SK-N-MC (cell line): Measurements from ENCODE around the gene BHMT.

ENCODE experiments used
- DNase-seq: peaks from one replicate; pipeline ENCODE4 v3.0.0-alpha.2; 2011; ENCODE audit warnings: low read depth, low spot score
- H3K27ac ChIP-seq: fragments of 200-600 bp; sonication (generic); 2 replicates; pipeline ENCODE4 v1.5.1; 2016; ENCODE audit warnings: mixed run types
- H3K36me3 ChIP-seq: fragments of 200-600 bp; sonication (generic); 2 replicates; pipeline ENCODE4 v1.6.1; 2017; ENCODE audit warnings: antibody characterized with exemption, low read length, mixed read lengths; ENCODE audit not compliant: insufficient read depth
- H3K4me3 ChIP-seq: fragments of 200-600 bp; sonication (generic); 2 replicates; pipeline ENCODE4 v1.5.1; 2016
- H3K9ac ChIP-seq: fragments of 200-600 bp; sonication (generic); 2 replicates; pipeline ENCODE4 v1.8.0; 2017; ENCODE audit warnings: mixed run types, mixed read lengths; ENCODE audit not compliant: insufficient read length
- H3K9me3 ChIP-seq: fragments of 200-600 bp; sonication (generic); 2 replicates; pipeline ENCODE4 v1.6.1; 2017; ENCODE audit warnings: low read depth, mild to moderate bottlenecking, antibody characterized with exemption, low read length, moderate library complexity, mixed read lengths
- EZH2 ChIP-seq: fragments of 200-600 bp; sonication (generic); IDR thresholded peaks from one replicate; pipeline ENCODE4 v1.6.1; 2017; ENCODE audit warnings: antibody characterized with exemption
- FOXP2 ChIP-seq: optimal IDR thresholded peaks from 2 replicates; pipeline ENCODE3; 2011; ENCODE audit warnings: mild to moderate bottlenecking, moderate library complexity; ENCODE audit not compliant: insufficient read depth; ENCODE audit errors: extremely low read length, control extremely low read depth
- POLR2AphosphoS5 ChIP-seq: IDR thresholded peaks from 2 replicates; pipeline ENCODE4 v1.6.1; 2012; ENCODE audit warnings: mild to moderate bottlenecking, low read depth, low read length, borderline replicate concordance

The BHMT gene

DNA sequence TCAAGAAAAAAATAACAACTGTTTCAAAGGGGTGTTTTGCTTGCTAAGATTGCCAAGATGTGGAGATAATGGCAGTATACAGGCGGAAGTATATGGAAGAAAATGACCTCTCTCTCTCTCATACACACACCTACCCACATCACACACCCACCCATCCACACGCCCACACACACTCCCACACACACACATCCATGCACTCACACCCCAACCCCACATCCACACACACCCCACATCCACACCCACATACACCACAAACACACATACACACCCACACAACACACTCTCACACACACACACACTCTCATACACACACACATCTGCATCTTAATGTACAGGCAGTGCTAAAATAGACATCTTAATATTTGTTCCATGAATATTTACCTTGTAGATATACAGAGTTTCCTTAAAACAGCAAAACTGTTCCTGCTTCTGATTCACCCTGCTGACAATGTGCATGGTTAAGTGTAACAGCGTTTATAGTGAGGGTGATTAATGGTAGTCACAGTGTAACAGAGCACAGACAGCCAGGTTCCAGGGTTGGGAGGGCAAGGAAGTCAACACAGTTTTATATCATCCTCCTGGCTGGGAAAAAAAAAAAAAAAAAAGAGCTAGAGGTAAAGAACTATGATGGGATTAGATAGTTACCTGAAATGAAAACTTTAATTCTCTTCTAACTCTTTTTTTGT lies 33.8 kb upstream of the BHMT start:
- Histone ChIP-seq H3K9ac (no peak overlapping the region), H3K27ac (no peak overlapping the region), H3K36me3 (no peaks in the 10 kb centered on the region), H3K9me3 (no peaks in the 10 kb centered on the region), H3K4me3 (no peak overlapping the region)
- TF ChIP-seq FOXP2, result no peak
- no peak for TF ChIP-seq EZH2
- TF ChIP-seq POLR2AphosphoS5, result no peak
- DNase-seq, result no peak

- TF ChIP-seq FOXP2 (no peak), EZH2 (no peak), POLR2AphosphoS5 (no peak)
- Histone ChIP-seq H3K9me3 (no peaks in the 10 kb centered on the region), H3K27ac (no peak overlapping the region), H3K4me3 (no peak overlapping the region), H3K9ac (no peak overlapping the region), H3K36me3 (no peaks in the 10 kb centered on the region)
- DNase-seq, result no peak
Measured at GRCh38 chr5:79080804-79081203, 30.8 kb upstream of the BHMT start.

DNA sequence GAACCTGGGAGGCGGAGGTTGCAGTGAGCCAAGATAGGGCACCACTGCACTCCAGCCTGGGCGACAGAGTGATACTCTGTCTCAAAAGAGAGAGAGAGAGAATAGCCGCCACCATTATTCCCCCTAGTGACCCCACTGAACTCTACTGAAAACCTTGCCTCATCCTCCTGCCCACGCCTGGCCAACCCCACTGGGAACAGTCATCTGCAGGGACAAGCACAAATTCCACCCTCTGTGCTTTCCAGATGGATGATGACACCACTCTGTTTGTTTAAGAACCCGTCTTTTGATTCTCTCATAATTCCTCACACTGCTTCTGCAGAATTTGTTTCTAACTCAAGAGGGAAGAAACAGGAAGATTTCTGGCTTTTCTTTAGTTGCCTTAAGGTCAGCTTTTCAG lies 29.8 kb upstream of the BHMT start:
- H3K27ac ChIP-seq, result no peak overlapping the region
- no peaks in the 10 kb centered on the region for H3K36me3 ChIP-seq
- H3K4me3 ChIP-seq, result no peak overlapping the region
- no peak overlapping the region for H3K9ac ChIP-seq
- no peak for TF ChIP-seq EZH2
- no peak for TF ChIP-seq POLR2AphosphoS5
- TF ChIP-seq FOXP2, result no peak
- H3K9me3 ChIP-seq, result no peaks in the 10 kb centered on the region
- DNase-seq, result no peak

DNA sequence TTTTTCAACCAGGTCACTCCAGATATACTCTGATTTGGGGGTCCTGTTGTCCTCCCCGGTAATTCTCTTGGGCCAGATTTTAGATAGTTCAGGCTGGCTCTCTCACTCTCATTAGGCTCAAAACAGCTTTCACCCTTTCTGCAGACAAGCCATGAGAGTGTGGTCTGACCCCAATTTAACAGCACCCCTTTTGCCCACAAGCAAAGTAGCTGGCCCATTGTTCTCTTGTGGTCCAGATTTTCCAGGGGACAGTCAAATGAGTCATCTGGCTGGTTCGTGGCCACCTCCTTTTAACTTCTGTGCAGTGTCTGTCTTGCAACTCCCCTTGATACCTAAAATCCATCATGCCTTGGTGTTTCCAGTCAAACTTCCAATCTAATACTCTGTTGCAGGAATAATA lies 25.5 kb upstream of the BHMT start:
- Histone ChIP-seq H3K27ac (no peak overlapping the region), H3K4me3 (no peak overlapping the region), H3K9me3 (no peaks in the 10 kb centered on the region), H3K36me3 (no peaks in the 10 kb centered on the region), H3K9ac (no peak overlapping the region)
- TF ChIP-seq FOXP2 (no peak), EZH2 (no peak), POLR2AphosphoS5 (no peak)
- DNase-seq, result no peak

- no peak for DNase-seq
- Histone ChIP-seq H3K27ac (no peak overlapping the region), H3K9ac (no peak overlapping the region), H3K9me3 (no peaks in the 10 kb centered on the region), H3K4me3 (no peak overlapping the region), H3K36me3 (no peaks in the 10 kb centered on the region)
- TF ChIP-seq POLR2AphosphoS5, result no peak
- no peak for TF ChIP-seq EZH2
- no peak for TF ChIP-seq FOXP2
Measured at GRCh38 chr5:79088507-79088906, 23.1 kb upstream of the BHMT start.

- H3K27ac ChIP-seq, result no peak overlapping the region
- DNase-seq, result no peak
- no peak overlapping the region for H3K4me3 ChIP-seq
- TF ChIP-seq FOXP2 (no peak), POLR2AphosphoS5 (no peak), EZH2 (no peak)
- H3K9me3 ChIP-seq, result no peaks in the 10 kb centered on the region
- no peak overlapping the region for H3K9ac ChIP-seq
- no peaks in the 10 kb centered on the region for H3K36me3 ChIP-seq
Measured at GRCh38 chr5:79091064-79091463, 20.5 kb upstream of the BHMT start.

GRCh38 chr5:79093762-79094161 lies 17.8 kb upstream of the BHMT start:
- Histone ChIP-seq H3K4me3 (no peak overlapping the region), H3K36me3 (no peaks in the 10 kb centered on the region), H3K27ac (no peak overlapping the region), H3K9me3 (no peaks in the 10 kb centered on the region), H3K9ac (no peak overlapping the region)
- TF ChIP-seq FOXP2, result no peak
- no peak for TF ChIP-seq POLR2AphosphoS5
- no peak for TF ChIP-seq EZH2
- no peak for DNase-seq

GRCh38 chr5:79105868-79106267 lies 5.7 kb upstream of the BHMT start:
- H3K9me3 ChIP-seq, result no peaks in the 10 kb centered on the region
- H3K27ac ChIP-seq, result no peak overlapping the region
- no peak for DNase-seq
- H3K9ac ChIP-seq, result no peak overlapping the region
- H3K4me3 ChIP-seq, result no peak overlapping the region
- no peaks in the 10 kb centered on the region for H3K36me3 ChIP-seq
- TF ChIP-seq FOXP2, result no peak
- no peak for TF ChIP-seq EZH2
- no peak for TF ChIP-seq POLR2AphosphoS5
